K562 (cell line): ENCODE measurements around the gene GJB4. TPM values are rescaled to one million over a fixed set of nuclear protein-coding genes. Genes with fewer than 3 reads are reported as not detected.
A peak's percentile ranks its signal among the peaks of the same experiment; 100 is the strongest.

Experiments
- BHLHE40 ChIP-seq: IDR thresholded peaks from 2 replicates; pipeline ENCODE4 v1.6.1; 2011; ENCODE audit warnings: low read length, improper control_type of control experiment
- E2F6 ChIP-seq, 2 experiments: IDR thresholded peaks; 2 replicates each; pipeline ENCODE4 v1.6.1; 2011; ENCODE audit warnings: borderline replicate concordance in 1 of 2, control low read depth in 1 of 2, low read depth in 1 of 2, low read length in 1 of 2, mild to moderate bottlenecking in 1 of 2, mixed read lengths in 1 of 2, moderate library complexity in 1 of 2; ENCODE audit not compliant: insufficient read depth in 1 of 2, insufficient read length in 1 of 2, poor library complexity in 1 of 2, severe bottlenecking in 1 of 2; ENCODE audit errors: extremely low read depth in 1 of 2
- MGA ChIP-seq: fragments of 450-650 bp; IDR thresholded peaks from 2 replicates; pipeline ENCODE4 v1.6.1; 2016; ENCODE audit warnings: mild to moderate bottlenecking, moderate library complexity
- MLX ChIP-seq, 2 experiments: fragments of 450-650 bp in 1 of 2; sonication (generic) in 1 of 2; formaldehyde crosslinking; conservative IDR thresholded peaks; 2 replicates each; pipeline versions ENCODE4 v1.4.0 to v1.8.1; 2020 to 2022; ENCODE audit warnings: mild to moderate bottlenecking in 1 of 2, missing genetic modification reagents in 1 of 2
- PHTF2 ChIP-seq: fragments of 250-450 bp; sonication (Bioruptor Pico); IDR thresholded peaks from 2 replicates; pipeline ENCODE4 v1.5.0; 2021; ENCODE audit warnings: mild to moderate bottlenecking
- RBM34 ChIP-seq: fragments of 200-400 bp; formaldehyde crosslinking; IDR thresholded peaks from 2 replicates; pipeline ENCODE4 v1.6.1; 2018; ENCODE audit warnings: low read length, borderline replicate concordance; ENCODE audit not compliant: insufficient read depth
- TEAD4 ChIP-seq, 2 experiments: sonication (generic) in 1 of 2; formaldehyde crosslinking in 1 of 2; IDR thresholded peaks; 2 replicates each; pipeline versions ENCODE4 v1.6.1 to v1.8.0; 2012 to 2022; ENCODE audit warnings: borderline replicate concordance in 1 of 2, inconsistent platforms in 1 of 2, low read length in 1 of 2, mild to moderate bottlenecking in 1 of 2, missing genetic modification reagents in 1 of 2
- ZNF77 ChIP-seq: fragments of 250-450 bp; sonication (Bioruptor Pico); IDR thresholded peaks from 2 replicates; pipeline ENCODE4 v1.5.0; 2020
- polyA plus RNA-seq, 8 experiments: library from polyadenylated mRNA; depleted of rRNA in 4 of 8; stranded (reverse) in 5 of 8; unstranded in 3 of 8; fragments of >200 nt; fragmentation: Nextera tagmentation in 2 of 8; fragmentation: Illumina TruSeq in 1 of 8; extraction: Ambion mirVana in 2 of 8; extraction: Trizol in 1 of 8; gene quantifications; 2 replicates each; pipeline versions ENCODE4 v1.2.1 to v1.2.3, GENCODE V29; 2011 to 2014; ENCODE audit warnings: inconsistent platforms in 1 of 8, missing spikeins in 1 of 8
- total RNA-seq, 7 experiments: library from RNA; depleted of rRNA in 6 of 7; stranded (reverse); fragments of >200 nt in 6 of 7; fragmentation: Illumina TruSeq in 2 of 7; extraction: Trizol in 2 of 7; gene quantifications; 2 replicates each; pipeline versions ENCODE4 v1.2.1 to v1.2.3, GENCODE V29; 2011 to 2021; ENCODE audit warnings: low replicate concordance in 1 of 7
- TF ChIP-seq, protein P1 (sequence below): sonication (generic); IDR thresholded peaks from 2 replicates; pipeline ENCODE4 v1.6.1; 2016
- TF ChIP-seq, protein P2 (sequence below): fragments of 450-650 bp; IDR thresholded peaks from 2 replicates; pipeline ENCODE4 v1.6.1; 2018; ENCODE audit warnings: mild to moderate bottlenecking, low read depth; ENCODE audit not compliant: partially characterized antibody

The GJB4 gene
- total and polyA plus RNA-seq, 9 of the 15 experiments (the other 6 are each of a cell fraction or from before 2014, with no cell fraction given) = 0.03 TPM; not detected in 8

- TF ChIP-seq MGA (peak; percentile 70), TEAD4 (IDR thresholded peaks at IDR 0.05; ENCODE audit: low read length) (no peak), TEAD4 (CRISPR knock-in tag; IDR thresholded peaks at IDR 0.05; ENCODE audit: borderline replicate concordance) (no peak; the same call in 1 of the 2 replicates), RBM34 (no peak), MLX (CRISPR knock-in tag; conservative IDR thresholded peaks at IDR 0.05) (no peak), PHTF2 (no peak), BHLHE40 (peak; percentile 66), E2F6 (IDR thresholded peaks at IDR 0.05; ENCODE audit: borderline replicate concordance in 1 of 2, extremely low read depth in 1 of 2, insufficient read depth in 1 of 2, insufficient read length in 1 of 2, low read depth in 1 of 2, low read length in 1 of 2, poor library complexity in 1 of 2, severe bottlenecking in 1 of 2) (peak; percentile 60 to 79), ZNF77 (CRISPR knock-in tag) (no peak)
- TF ChIP-seq, protein P1, sequence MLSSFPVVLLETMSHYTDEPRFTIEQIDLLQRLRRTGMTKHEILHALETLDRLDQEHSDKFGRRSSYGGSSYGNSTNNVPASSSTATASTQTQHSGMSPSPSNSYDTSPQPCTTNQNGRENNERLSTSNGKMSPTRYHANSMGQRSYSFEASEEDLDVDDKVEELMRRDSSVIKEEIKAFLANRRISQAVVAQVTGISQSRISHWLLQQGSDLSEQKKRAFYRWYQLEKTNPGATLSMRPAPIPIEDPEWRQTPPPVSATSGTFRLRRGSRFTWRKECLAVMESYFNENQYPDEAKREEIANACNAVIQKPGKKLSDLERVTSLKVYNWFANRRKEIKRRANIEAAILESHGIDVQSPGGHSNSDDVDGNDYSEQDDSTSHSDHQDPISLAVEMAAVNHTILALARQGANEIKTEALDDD = no peak
- TF ChIP-seq, protein P2, sequence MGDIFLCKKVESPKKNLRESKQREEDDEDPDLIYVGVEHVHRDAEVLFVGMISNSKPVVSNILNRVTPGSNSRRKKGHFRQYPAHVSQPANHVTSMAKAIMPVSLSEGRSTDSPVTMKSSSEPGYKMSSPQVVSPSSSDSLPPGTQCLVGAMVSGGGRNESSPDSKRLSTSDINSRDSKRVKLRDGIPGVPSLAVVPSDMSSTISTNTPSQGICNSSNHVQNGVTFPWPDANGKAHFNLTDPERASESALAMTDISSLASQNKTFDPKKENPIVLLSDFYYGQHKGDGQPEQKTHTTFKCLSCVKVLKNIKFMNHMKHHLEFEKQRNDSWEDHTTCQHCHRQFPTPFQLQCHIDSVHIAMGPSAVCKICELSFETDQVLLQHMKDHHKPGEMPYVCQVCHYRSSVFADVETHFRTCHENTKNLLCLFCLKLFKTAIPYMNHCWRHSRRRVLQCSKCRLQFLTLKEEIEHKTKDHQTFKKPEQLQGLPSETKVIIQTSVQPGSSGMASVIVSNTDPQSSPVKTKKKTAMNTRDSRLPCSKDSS = no peak
These were observed 1.7 kb downstream of the GJB4 start (continued) for GRCh38 chr1:34761176-34761761.
